Gastroesophageal sphincter (tissue), 3 donors: ENCODE measurements around the gene FOXL3.

Experiments
- CTCF ChIP-seq, 4 experiments: fragments of 200-600 bp in 2 of 4; fragments of 450-650 bp in 2 of 4; sonication (generic) in 1 of 4; IDR thresholded peaks; one replicate each; pipeline ENCODE4 v1.5.1; 2017 to 2019; ENCODE audit warnings: antibody characterized with exemption in 4 of 4, mild to moderate bottlenecking in 2 of 4, moderate library complexity in 2 of 4
- POLR2A ChIP-seq, 2 donors: fragments of 450-650 bp; IDR thresholded peaks; one replicate each; pipeline ENCODE4 v1.6.1; 2017; ENCODE audit warnings: antibody characterized with exemption in 2 of 2, mild to moderate bottlenecking in 2 of 2, moderate library complexity in 1 of 2
- POLR2AphosphoS5 ChIP-seq: sonication (generic); formaldehyde crosslinking; IDR thresholded peaks from one replicate; pipeline ENCODE4 v1.6.1; 2017; ENCODE audit warnings: antibody characterized with exemption

GRCh38 chr7:317643-318405 is 27.9 kb downstream of the FOXL3 start:
- TF ChIP-seq CTCF (IDR thresholded peaks at IDR 0.05) (no peak), POLR2A (IDR thresholded peaks at IDR 0.05) (no peak), POLR2AphosphoS5 (no peak)
